Measurements from ENCODE around the gene METTL3. TPM values are rescaled to one million over a fixed set of nuclear protein-coding genes. Genes with fewer than 3 reads are reported as not detected.

METTL3 gene
- total and polyA plus RNA-seq, 2 of the 13 experiments (the other 11 are each of a cell fraction or from before 2014, with no cell fraction given): 123 to 130 TPM

DNA sequence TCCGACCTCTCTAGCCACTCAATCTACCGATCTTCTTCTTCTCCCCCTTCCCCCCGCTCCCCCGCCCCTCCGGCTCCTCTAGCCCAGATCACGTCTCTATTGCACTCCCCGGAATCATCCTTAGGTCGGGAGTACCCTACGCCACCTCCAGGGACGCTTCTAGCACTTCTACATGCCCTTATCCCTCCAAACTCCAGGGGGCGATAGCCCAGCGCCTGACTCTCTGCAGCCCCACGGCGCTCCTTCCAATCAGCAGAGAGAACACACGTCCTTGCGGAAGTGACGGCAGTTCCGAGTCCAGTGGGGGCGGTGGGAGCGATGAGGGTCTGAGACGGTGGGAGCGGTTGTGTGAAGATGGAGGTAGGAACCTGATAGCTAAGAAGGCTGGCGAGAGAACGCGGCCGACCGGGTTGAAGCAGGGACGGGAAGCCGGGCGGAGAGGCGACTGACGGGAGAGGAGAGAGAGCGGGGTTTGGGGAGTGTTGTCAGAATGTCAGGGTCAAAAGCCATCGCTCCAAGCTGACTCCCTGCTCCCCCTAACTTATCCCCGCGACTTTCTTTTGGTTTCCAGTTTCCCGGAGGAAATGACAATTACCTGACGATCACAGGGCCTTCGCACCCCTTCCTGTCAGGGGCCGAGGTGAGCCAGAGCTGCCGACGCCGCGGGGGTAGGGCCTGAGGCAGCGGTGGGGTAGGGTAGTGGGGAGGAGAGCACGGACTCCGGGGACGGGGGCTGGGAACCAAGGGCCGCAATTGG is 34.0 kb downstream of the METTL3 start, which contains the start of the genes RAB2B and TOX4 (continued):
- TF ChIP-seq FOXC1 (CRISPR knock-in tag; IDR thresholded peaks at IDR 0.05; ENCODE audit: borderline replicate concordance) (peak; percentile 87; the same call in 1 of the 2 replicates), ZNF501 (CRISPR knock-in tag; IDR thresholded peaks at IDR 0.05) (peak; percentile 81), MEF2D (CRISPR knock-in tag; IDR thresholded peaks at IDR 0.05) (peak; percentile 76; the same call in 1 of the 2 replicates), KLF15 (CRISPR knock-in tag; IDR thresholded peaks at IDR 0.05; ENCODE audit: borderline replicate concordance) (peak; percentile 60; the same call in 1 of the 2 replicates), ZBTB21 (CRISPR knock-in tag; IDR thresholded peaks at IDR 0.05) (peak; percentile 15; the same call in 1 of the 2 replicates), NFATC3 (CRISPR knock-in tag; IDR thresholded peaks at IDR 0.05) (peak; percentile 98), SIX1 (CRISPR knock-in tag; IDR thresholded peaks at IDR 0.05; ENCODE audit: borderline replicate concordance) (no peak), MXD4 (CRISPR knock-in tag; IDR thresholded peaks at IDR 0.05) (no peak), RFX1 (IDR thresholded peaks at IDR 0.05) (no peak), PHF21A (CRISPR knock-in tag; IDR thresholded peaks at IDR 0.05) (peak; percentile 93), KAT8 (CRISPR knock-in tag; IDR thresholded peaks at IDR 0.05) (peak; percentile 98), CREB3 (CRISPR knock-in tag; IDR thresholded peaks at IDR 0.05) (peak; percentile 86; the same call in 1 of the 2 replicates), ZSCAN21 (CRISPR knock-in tag; IDR thresholded peaks at IDR 0.05; ENCODE audit: borderline replicate concordance) (peak; percentile 58; the same call in 1 of the 2 replicates), HDAC6 (IDR thresholded peaks at IDR 0.05; ENCODE audit: low read depth, low read length) (no peak), RAD51 (IDR thresholded peaks at IDR 0.05; ENCODE audit: borderline replicate concordance) (no peak), ZIK1 (CRISPR knock-in tag; IDR thresholded peaks at IDR 0.05; ENCODE audit: borderline replicate concordance, low read depth) (no peak), PHF5A (CRISPR knock-in tag; IDR thresholded peaks at IDR 0.05; ENCODE audit: low read depth, unreplicated experiment) (no peak), ZNF660 (CRISPR knock-in tag; IDR thresholded peaks at IDR 0.05; ENCODE audit: borderline replicate concordance, low read depth) (no peak), FOXO1 (CRISPR knock-in tag; IDR thresholded peaks at IDR 0.05) (no peak; the same call in 1 of the 2 replicates), TBX3 (IDR thresholded peaks at IDR 0.05; ENCODE audit: borderline replicate concordance) (peak; percentile 76; the same call in 1 of the 2 replicates), ISX (CRISPR knock-in tag; conservative IDR thresholded peaks at IDR 0.05) (no peak), ZNF232 (CRISPR knock-in tag; IDR thresholded peaks at IDR 0.05; ENCODE audit: borderline replicate concordance) (peak; percentile 80; the same call in 1 of the 2 replicates), JUN (CRISPR knock-in tag; IDR thresholded peaks at IDR 0.05) (0 out of 2 replicates have a peak, but pooled peaks have one; percentile 65), NCOA2 (CRISPR knock-in tag; IDR thresholded peaks at IDR 0.05) (peak; percentile 57; the same call in 1 of the 2 replicates), GATAD1 (CRISPR knock-in tag; IDR thresholded peaks at IDR 0.05) (peak; percentile 99), PTBP1 (IDR thresholded peaks at IDR 0.05; ENCODE audit: low read depth, low read length, poor library complexity, severe bottlenecking) (no peak)
- TF ChIP-seq, protein P1, sequence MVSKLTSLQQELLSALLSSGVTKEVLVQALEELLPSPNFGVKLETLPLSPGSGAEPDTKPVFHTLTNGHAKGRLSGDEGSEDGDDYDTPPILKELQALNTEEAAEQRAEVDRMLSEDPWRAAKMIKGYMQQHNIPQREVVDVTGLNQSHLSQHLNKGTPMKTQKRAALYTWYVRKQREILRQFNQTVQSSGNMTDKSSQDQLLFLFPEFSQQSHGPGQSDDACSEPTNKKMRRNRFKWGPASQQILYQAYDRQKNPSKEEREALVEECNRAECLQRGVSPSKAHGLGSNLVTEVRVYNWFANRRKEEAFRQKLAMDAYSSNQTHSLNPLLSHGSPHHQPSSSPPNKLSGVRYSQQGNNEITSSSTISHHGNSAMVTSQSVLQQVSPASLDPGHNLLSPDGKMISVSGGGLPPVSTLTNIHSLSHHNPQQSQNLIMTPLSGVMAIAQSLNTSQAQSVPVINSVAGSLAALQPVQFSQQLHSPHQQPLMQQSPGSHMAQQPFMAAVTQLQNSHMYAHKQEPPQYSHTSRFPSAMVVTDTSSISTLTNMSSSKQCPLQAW (CRISPR knock-in tag; IDR thresholded peaks at IDR 0.05): peak; percentile 91
- TF ChIP-seq, protein P2, sequence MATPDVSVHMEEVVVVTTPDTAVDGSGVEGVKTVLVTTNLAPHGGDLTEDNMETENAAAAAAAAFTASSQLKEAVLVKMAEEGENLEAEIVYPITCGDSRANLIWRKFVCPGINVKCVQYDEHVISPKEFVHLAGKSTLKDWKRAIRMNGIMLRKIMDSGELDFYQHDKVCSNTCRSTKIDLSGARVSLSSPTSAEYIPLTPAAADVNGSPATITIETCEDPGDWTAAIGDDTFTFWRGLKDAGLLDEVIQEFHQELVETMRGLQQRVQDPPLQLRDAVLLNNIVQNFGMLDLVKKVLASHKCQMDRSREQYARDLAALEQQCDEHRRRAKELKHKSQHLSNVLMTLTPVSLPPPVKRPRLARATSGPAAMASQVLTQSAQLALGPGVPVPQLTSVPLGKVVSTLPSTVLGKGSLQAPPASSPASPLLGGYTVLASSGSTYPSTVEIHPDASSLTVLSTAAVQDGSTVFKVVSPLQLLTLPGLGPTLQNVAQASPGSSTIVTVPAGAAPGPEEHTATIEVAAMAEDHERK (CRISPR knock-in tag; IDR thresholded peaks at IDR 0.05; ENCODE audit: low read depth): peak; percentile 41; the same call in 1 of the 2 replicates
